GM18526 (cell line): ENCODE measurements around the gene ELP5.

Experiments used
- POLR2A ChIP-seq: IDR thresholded peaks from 3 replicates; pipeline ENCODE4 v1.6.1; 2011; ENCODE audit not compliant: insufficient read length; ENCODE audit errors: extremely low read depth

Gene ELP5

GRCh38 chr17:7295230-7296180 is 43.5 kb downstream of the ELP5 start:
- no peak for TF ChIP-seq POLR2A

DNA sequence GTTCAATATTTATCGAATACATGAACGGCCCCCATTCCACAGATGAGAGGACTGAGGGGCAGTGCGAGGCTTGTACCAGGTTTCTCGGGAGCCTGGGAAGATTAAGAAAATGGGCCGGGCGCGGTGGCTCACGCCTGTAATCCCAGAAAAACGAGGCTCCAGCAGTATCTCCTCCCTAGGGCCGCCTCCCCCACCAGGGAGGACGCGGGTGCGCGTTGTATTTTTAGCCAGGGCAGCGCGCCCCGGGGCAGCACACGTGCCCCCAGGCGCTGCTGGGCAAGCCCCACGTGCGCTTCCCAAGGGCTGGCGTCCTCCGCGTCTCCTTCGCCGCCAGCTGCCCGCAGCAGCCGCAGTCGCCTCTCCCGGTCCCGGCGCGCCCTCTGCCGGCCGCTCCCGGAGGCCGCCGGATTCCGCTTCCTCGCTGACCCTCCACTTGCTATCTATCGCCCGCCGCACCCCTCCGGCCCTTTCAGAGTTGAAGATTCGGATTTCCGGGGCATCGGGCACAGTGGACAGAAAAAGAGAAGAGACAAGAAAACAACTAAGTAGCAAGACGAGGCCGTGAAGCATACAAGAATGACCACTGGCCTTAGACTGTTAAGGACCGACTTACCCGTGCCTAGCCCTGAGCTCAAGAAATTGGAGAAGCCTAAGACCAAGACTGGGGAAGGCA is 44.3 kb downstream of the ELP5 start:
- TF ChIP-seq POLR2A, result no peak

- no peak for TF ChIP-seq POLR2A
These were observed 52.2 kb downstream of the ELP5 start for GRCh38 chr17:7304179-7304578.

DNA sequence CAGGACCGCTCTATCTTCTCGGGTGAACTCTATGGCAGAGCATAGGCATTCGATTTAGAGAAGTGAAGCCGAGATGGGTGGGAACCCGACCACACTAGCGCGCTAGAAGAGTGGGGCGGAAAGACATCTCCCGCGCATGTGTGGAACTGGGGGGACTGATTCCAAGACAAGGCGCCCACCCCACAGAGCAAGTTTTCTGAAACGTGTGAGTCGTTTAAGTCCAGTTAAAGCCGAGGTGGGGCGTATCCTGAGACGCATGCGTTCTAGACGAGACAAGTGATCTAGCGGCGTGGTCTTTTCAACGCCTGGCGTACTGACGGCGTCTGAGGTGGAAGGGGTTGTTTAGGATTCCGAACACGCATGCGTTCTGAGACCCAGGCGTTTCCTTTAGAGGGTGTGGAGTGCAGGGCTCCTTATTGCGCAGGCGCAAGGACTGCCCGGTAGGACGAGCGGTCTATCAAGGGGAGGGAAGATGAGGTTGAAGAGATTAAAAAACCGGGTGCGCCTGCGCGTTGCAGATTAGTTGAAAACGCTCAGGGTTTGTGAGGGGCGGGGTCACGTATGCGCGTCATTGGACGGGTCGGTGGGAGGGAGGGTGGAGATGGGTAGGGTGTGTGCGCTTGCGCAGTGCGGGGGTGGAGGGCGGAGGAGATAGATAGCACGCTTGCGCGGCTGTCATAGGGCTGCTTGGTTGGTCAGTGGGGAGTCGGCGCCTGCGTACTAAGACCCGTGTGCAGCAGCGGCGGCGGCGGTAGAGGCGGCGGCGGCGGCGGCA is 55.1 kb downstream of the ELP5 start, which contains the start of gene EIF5A:
TSS of gene EIF5A (plus strand) at position 718 of the 775 bp plus-strand sequence. CDS start 2,008 bp downstream, outside the sequence.
- TF ChIP-seq POLR2A, result peak; percentile 69

GRCh38 chr17:7307686-7308624 is 55.9 kb downstream of the ELP5 start:
- peak; percentile 56 for TF ChIP-seq POLR2A

DNA sequence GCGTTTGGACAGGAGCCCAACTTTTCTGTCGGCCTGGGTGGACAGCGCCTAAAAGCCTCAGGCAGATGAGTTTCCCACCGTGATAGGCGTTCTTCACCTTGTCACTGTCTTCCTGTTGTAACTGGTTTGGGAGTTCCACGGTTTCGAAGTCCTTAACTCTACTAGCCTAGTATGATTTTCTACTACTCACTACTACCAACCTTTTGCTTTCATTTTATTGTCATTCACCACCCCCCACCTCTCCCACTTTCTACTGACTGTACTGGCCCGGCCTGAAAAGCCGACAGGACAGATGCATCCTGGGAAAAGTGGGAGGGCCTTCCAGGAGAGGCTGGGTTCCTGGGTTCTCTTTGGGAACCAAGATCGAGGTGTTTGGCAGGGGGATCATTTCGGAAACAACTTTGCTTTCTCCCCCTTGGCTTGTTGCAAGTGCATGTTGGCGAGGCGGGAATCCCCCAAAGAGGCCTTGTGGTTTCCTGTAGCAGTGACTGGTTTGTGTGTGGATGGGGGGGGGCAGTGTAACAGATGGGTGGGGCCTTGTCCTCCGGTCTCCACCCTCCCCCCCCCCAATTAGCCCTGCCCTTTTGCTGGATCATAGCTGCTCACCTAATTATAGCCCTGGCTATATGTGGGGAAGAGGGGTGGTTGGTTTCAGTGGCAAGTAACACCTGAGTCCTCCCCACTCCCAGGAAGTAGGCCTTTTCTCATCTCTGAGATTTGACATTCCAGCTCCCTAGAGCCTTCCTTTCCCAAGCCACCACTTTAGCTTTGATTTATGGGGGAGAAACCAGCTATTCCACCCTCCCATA is 56.8 kb downstream of the ELP5 start:
- no peak for TF ChIP-seq POLR2A
